K562 (cell line): Measurements from ENCODE around the gene SRGN. TPM values are rescaled to one million over a fixed set of nuclear protein-coding genes. Genes with fewer than 3 reads are reported as not detected.

Experiments used
- HDAC1 ChIP-seq, 2 experiments: fragments of 450-650 bp; IDR thresholded peaks; 2 replicates each; pipeline ENCODE4 v1.6.1; 2016 to 2017; ENCODE audit warnings: inconsistent platforms in 1 of 2, mild to moderate bottlenecking in 1 of 2, moderate library complexity in 1 of 2
- MTA1 ChIP-seq: fragments of 450-650 bp; IDR thresholded peaks from 2 replicates; pipeline ENCODE4 v1.6.1; 2017; ENCODE audit warnings: borderline replicate concordance
- NR2C2 ChIP-seq, 2 experiments: fragments of 200-800 bp in 1 of 2; sonication (Bioruptor generic) in 1 of 2; sonication (generic) in 1 of 2; formaldehyde crosslinking in 1 of 2; IDR thresholded peaks; 2 replicates each; pipeline versions ENCODE4 v1.6.1 to v1.8.0; 2016 to 2022; ENCODE audit warnings: mild to moderate bottlenecking in 1 of 2, missing compliant biosample characterization in 1 of 2, missing genetic modification characterization in 1 of 2, missing genetic modification reagents in 1 of 2
- SAFB2 ChIP-seq: fragments of 200-400 bp; formaldehyde crosslinking; IDR thresholded peaks from 2 replicates; pipeline ENCODE4 v1.6.1; 2018; ENCODE audit warnings: borderline replicate concordance, low read length, low read depth, moderate library complexity; ENCODE audit not compliant: severe bottlenecking
- TAF1 ChIP-seq: IDR thresholded peaks from 2 replicates; pipeline ENCODE4 v1.6.1; 2011; ENCODE audit warnings: mild to moderate bottlenecking, low read length, moderate library complexity; ENCODE audit not compliant: insufficient read depth, control insufficient read depth, severe bottlenecking; ENCODE audit errors: extremely low read depth
- ZFX ChIP-seq: sonication (generic); formaldehyde crosslinking; IDR thresholded peaks from 2 replicates; pipeline ENCODE4 v1.8.0; 2022; ENCODE audit warnings: mild to moderate bottlenecking, missing genetic modification reagents, moderate library complexity
- polyA plus RNA-seq, 8 experiments: library from polyadenylated mRNA; depleted of rRNA in 4 of 8; stranded (reverse) in 5 of 8; unstranded in 3 of 8; fragments of >200 nt; fragmentation: Nextera tagmentation in 2 of 8; fragmentation: Illumina TruSeq in 1 of 8; extraction: Ambion mirVana in 2 of 8; extraction: Trizol in 1 of 8; gene quantifications; 2 replicates each; pipeline versions ENCODE4 v1.2.1 to v1.2.3, GENCODE V29; 2011 to 2014; ENCODE audit warnings: inconsistent platforms in 1 of 8, missing spikeins in 1 of 8
- total RNA-seq, 7 experiments: library from RNA; depleted of rRNA in 6 of 7; stranded (reverse); fragments of >200 nt in 6 of 7; fragmentation: Illumina TruSeq in 2 of 7; extraction: Trizol in 2 of 7; gene quantifications; 2 replicates each; pipeline versions ENCODE4 v1.2.1 to v1.2.3, GENCODE V29; 2011 to 2021; ENCODE audit warnings: low replicate concordance in 1 of 7
- TF ChIP-seq, protein P1 (sequence below): fragments of 450-650 bp; IDR thresholded peaks from 2 replicates; pipeline ENCODE4 v1.6.1; 2016; ENCODE audit warnings: low read depth
- TF ChIP-seq, protein P2 (sequence below): sonication (generic); formaldehyde crosslinking; IDR thresholded peaks from 2 replicates; pipeline ENCODE4 v1.8.0; 2022; ENCODE audit warnings: missing genetic modification reagents, mild to moderate bottlenecking, moderate library complexity, borderline replicate concordance
- TF ChIP-seq, protein P3 (sequence below): fragments of 450-650 bp; IDR thresholded peaks from 2 replicates; pipeline ENCODE4 v1.6.1; 2017; ENCODE audit warnings: antibody characterized with exemption, mild to moderate bottlenecking
- TF ChIP-seq, protein P4 (sequence below): fragments of 450-650 bp; conservative IDR thresholded peaks from 2 replicates; pipeline ENCODE4 v1.6.1; 2016; ENCODE audit warnings: missing genetic modification characterization, low read depth, mild to moderate bottlenecking, missing compliant biosample characterization, moderate library complexity

Gene SRGN
- total and polyA plus RNA-seq, 9 of the 15 experiments (the other 6 are each of a cell fraction or from before 2014, with no cell fraction given): 136 to 304 (median 180) TPM

DNA sequence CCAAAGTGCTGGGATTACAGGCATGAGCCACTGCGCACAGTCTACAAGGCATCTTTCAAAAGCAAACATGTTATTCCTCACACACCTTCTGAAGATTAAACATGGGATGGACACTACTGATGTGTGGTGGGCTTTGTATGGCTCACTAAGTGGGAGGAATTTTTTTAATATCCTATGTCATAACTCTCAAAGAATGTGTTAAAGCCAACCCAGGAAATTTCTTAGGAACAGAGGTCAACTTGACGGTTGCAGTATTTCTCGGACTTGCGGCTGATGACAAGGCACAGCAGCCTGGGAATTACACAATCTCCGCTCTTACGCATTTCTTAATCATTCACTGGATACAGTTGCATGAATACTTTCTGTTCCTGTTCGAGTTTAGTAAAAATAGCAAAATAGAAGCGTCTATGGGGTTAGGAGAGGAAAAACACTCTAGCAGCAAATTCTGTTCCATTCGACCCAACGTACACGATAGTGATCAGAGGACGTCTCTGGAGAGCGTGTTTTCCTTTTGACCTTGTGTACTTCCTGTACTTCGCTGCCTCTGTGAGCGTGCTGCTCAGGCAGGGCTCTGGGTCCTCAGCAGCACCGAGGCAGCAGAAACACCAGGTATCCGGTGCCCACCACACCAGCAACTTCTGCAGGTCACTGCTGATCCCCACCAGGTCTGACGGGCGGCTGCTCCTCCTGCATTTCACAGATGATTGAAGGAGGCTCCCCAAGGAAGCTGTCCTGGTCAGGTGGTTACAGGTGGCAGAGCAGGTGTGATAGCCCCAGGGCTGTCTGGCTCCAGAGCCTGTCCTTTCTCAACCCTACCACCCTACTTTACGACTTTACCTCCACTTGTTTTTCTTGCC, 26.4 kb upstream of the SRGN start (continued):
- TF ChIP-seq, protein P1, sequence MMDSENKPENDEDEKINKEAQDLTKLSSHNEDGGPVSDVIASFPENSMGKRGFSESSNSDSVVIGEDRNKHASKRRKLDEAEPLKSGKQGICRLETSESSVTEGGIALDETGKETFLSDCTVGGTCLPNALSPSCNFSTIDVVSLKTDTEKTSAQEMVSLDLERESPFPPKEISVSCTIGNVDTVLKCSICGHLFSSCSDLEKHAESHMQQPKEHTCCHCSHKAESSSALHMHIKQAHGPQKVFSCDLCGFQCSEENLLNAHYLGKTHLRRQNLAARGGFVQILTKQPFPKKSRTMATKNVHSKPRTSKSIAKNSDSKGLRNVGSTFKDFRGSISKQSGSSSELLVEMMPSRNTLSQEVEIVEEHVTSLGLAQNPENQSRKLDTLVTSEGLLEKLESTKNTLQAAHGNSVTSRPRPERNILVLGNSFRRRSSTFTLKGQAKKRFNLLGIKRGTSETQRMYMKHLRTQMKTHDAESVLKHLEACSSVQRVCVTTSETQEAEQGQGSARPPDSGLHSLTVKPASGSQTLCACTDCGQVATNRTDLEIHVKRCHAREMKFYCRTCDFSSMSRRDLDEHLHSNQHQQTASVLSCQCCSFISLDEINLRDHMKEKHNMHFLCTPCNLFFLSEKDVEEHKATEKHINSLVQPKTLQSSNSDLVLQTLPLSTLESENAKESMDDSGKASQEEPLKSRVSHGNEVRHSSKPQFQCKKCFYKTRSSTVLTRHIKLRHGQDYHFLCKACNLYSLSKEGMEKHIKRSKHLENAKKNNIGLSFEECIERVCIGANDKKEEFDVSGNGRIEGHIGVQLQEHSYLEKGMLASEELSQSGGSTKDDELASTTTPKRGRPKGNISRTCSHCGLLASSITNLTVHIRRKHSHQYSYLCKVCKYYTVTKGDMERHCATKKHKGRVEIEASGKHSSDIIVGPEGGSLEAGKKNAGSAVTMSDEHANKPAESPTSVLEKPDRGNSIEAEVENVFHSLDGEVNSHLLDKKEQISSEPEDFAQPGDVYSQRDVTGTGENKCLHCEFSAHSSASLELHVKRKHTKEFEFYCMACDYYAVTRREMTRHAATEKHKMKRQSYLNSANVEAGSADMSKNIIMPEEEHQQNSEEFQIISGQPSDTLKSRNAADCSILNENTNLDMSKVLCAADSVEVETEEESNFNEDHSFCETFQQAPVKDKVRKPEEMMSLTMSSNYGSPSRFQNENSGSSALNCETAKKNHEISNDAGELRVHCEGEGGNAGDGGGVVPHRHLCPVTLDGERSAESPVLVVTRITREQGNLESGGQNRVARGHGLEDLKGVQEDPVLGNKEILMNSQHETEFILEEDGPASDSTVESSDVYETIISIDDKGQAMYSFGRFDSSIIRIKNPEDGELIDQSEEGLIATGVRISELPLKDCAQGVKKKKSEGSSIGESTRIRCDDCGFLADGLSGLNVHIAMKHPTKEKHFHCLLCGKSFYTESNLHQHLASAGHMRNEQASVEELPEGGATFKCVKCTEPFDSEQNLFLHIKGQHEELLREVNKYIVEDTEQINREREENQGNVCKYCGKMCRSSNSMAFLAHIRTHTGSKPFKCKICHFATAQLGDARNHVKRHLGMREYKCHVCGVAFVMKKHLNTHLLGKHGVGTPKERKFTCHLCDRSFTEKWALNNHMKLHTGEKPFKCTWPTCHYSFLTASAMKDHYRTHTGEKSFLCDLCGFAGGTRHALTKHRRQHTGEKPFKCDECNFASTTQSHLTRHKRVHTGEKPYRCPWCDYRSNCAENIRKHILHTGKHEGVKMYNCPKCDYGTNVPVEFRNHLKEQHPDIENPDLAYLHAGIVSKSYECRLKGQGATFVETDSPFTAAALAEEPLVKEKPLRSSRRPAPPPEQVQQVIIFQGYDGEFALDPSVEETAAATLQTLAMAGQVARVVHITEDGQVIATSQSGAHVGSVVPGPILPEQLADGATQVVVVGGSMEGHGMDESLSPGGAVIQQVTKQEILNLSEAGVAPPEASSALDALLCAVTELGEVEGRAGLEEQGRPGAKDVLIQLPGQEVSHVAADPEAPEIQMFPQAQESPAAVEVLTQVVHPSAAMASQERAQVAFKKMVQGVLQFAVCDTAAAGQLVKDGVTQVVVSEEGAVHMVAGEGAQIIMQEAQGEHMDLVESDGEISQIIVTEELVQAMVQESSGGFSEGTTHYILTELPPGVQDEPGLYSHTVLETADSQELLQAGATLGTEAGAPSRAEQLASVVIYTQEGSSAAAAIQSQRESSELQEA: peak; percentile 75
- TF ChIP-seq, protein P2, sequence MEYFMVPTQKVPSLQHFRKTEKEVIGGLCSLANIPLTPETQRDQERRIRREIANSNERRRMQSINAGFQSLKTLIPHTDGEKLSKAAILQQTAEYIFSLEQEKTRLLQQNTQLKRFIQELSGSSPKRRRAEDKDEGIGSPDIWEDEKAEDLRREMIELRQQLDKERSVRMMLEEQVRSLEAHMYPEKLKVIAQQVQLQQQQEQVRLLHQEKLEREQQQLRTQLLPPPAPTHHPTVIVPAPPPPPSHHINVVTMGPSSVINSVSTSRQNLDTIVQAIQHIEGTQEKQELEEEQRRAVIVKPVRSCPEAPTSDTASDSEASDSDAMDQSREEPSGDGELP (CRISPR knock-in tag): peak; percentile 19; the same call in 1 of the 2 replicates
- TF ChIP-seq ZFX: peak; percentile 52
- TF ChIP-seq SAFB2: no peak
- TF ChIP-seq HDAC1 (IDR thresholded peaks at IDR 0.05): peak in 1 of 2 experiments; percentile 17; a peak in 1 of 4 replicates
- no peak for TF ChIP-seq TAF1
- no peak for TF ChIP-seq MTA1
- TF ChIP-seq NR2C2 (CRISPR knock-in tag; IDR thresholded peaks at IDR 0.05): no peak
- peak; percentile 90 for TF ChIP-seq NR2C2 (tag; IDR thresholded peaks at IDR 0.05)
- TF ChIP-seq, protein P3, sequence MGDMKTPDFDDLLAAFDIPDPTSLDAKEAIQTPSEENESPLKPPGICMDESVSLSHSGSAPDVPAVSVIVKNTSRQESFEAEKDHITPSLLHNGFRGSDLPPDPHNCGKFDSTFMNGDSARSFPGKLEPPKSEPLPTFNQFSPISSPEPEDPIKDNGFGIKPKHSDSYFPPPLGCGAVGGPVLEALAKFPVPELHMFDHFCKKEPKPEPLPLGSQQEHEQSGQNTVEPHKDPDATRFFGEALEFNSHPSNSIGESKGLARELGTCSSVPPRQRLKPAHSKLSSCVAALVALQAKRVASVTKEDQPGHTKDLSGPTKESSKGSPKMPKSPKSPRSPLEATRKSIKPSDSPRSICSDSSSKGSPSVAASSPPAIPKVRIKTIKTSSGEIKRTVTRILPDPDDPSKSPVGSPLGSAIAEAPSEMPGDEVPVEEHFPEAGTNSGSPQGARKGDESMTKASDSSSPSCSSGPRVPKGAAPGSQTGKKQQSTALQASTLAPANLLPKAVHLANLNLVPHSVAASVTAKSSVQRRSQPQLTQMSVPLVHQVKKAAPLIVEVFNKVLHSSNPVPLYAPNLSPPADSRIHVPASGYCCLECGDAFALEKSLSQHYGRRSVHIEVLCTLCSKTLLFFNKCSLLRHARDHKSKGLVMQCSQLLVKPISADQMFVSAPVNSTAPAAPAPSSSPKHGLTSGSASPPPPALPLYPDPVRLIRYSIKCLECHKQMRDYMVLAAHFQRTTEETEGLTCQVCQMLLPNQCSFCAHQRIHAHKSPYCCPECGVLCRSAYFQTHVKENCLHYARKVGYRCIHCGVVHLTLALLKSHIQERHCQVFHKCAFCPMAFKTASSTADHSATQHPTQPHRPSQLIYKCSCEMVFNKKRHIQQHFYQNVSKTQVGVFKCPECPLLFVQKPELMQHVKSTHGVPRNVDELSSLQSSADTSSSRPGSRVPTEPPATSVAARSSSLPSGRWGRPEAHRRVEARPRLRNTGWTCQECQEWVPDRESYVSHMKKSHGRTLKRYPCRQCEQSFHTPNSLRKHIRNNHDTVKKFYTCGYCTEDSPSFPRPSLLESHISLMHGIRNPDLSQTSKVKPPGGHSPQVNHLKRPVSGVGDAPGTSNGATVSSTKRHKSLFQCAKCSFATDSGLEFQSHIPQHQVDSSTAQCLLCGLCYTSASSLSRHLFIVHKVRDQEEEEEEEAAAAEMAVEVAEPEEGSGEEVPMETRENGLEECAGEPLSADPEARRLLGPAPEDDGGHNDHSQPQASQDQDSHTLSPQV: peak; percentile 91
- TF ChIP-seq, protein P4, sequence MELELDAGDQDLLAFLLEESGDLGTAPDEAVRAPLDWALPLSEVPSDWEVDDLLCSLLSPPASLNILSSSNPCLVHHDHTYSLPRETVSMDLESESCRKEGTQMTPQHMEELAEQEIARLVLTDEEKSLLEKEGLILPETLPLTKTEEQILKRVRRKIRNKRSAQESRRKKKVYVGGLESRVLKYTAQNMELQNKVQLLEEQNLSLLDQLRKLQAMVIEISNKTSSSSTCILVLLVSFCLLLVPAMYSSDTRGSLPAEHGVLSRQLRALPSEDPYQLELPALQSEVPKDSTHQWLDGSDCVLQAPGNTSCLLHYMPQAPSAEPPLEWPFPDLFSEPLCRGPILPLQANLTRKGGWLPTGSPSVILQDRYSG: peak; percentile 73; the same call in 1 of the 2 replicates
